Liver (tissue), 9 donors: ENCODE measurements around the gene SDHB. TPM values are rescaled to one million over a fixed set of nuclear protein-coding genes. Genes with fewer than 3 reads are reported as not detected.

Source experiments
- DNase-seq: peaks from one replicate; pipeline ENCODE4 v3.0.0-alpha.2; 2017; ENCODE audit warnings: low spot score
- H3K27ac ChIP-seq, 2 donors: one replicate each; pipeline ENCODE4 v1.7.0; 2013; ENCODE audit warnings: inconsistent platforms in 2 of 2, low read length in 2 of 2, control low read depth in 1 of 2, low read depth in 1 of 2, mild to moderate bottlenecking in 1 of 2
- H3K27me3 ChIP-seq, 4 donors: one replicate each; pipeline versions ENCODE4 v1.6.1 to v1.7.0; 2013; ENCODE audit warnings: low read length in 3 of 4, inconsistent platforms in 1 of 4, mild to moderate bottlenecking in 1 of 4, moderate library complexity in 1 of 4; ENCODE audit not compliant: control insufficient read depth in 4 of 4, insufficient read depth in 4 of 4
- H3K36me3 ChIP-seq, 4 donors: one replicate each; pipeline versions ENCODE4 v1.6.1 to v1.7.0; 2013; ENCODE audit warnings: low read length in 3 of 4, mild to moderate bottlenecking in 3 of 4, low read depth in 1 of 4, moderate library complexity in 1 of 4; ENCODE audit not compliant: control insufficient read depth in 4 of 4, insufficient read depth in 3 of 4
- H3K4me1 ChIP-seq, 4 donors: one replicate each; pipeline versions ENCODE4 v1.6.1 to v1.7.0; 2013; ENCODE audit warnings: low read length in 3 of 4, mild to moderate bottlenecking in 3 of 4, moderate library complexity in 1 of 4; ENCODE audit not compliant: control insufficient read depth in 4 of 4, insufficient read depth in 4 of 4
- H3K4me3 ChIP-seq, 3 donors: one replicate each; pipeline versions ENCODE4 v1.6.1 to v1.7.0; 2013; ENCODE audit warnings: low read length in 3 of 3, control low read depth in 1 of 3, low read depth in 1 of 3, mild to moderate bottlenecking in 1 of 3
- H3K9ac ChIP-seq, 2 donors: one replicate each; pipeline ENCODE4 v1.7.0; 2013; ENCODE audit warnings: low read length in 2 of 2, mild to moderate bottlenecking in 2 of 2, moderate library complexity in 2 of 2, control low read depth in 1 of 2, low read depth in 1 of 2
- H3K9me3 ChIP-seq, 4 donors: one replicate each; pipeline versions ENCODE4 v1.6.1 to v1.7.0; 2013; ENCODE audit warnings: low read length in 3 of 4; ENCODE audit not compliant: control insufficient read depth in 4 of 4
- FOXA1 ChIP-seq: IDR thresholded peaks from 2 replicates; pipeline ENCODE4 v1.6.1; 2016; ENCODE audit warnings: antibody characterized with exemption
- FOXA2 ChIP-seq: IDR thresholded peaks from 2 replicates; pipeline ENCODE4 v1.6.1; 2016; ENCODE audit warnings: antibody characterized with exemption
- GABPA ChIP-seq, 2 donors: IDR thresholded peaks in 1 of 2; conservative IDR thresholded peaks in 1 of 2; 2 replicates each; pipeline ENCODE4 v1.6.1; 2016; ENCODE audit warnings: antibody characterized with exemption in 2 of 2, mild to moderate bottlenecking in 1 of 2, moderate library complexity in 1 of 2
- HNF4A ChIP-seq, 2 donors: conservative IDR thresholded peaks; 2 replicates each; pipeline ENCODE4 v1.6.1; 2016; ENCODE audit warnings: antibody characterized with exemption in 2 of 2, mild to moderate bottlenecking in 2 of 2
- JUND ChIP-seq, 2 donors: IDR thresholded peaks; 2 replicates each; pipeline ENCODE4 v1.6.1; 2016; ENCODE audit warnings: antibody characterized with exemption in 2 of 2
- MAX ChIP-seq: IDR thresholded peaks from 2 replicates; pipeline ENCODE4 v1.6.1; 2016; ENCODE audit warnings: antibody characterized with exemption
- NR2F2 ChIP-seq: IDR thresholded peaks from 2 replicates; pipeline ENCODE4 v1.6.1; 2016; ENCODE audit warnings: antibody characterized with exemption
- RAD21 ChIP-seq, 2 donors: IDR thresholded peaks; 2 replicates each; pipeline ENCODE4 v1.6.1; 2016; ENCODE audit warnings: antibody characterized with exemption in 2 of 2, mild to moderate bottlenecking in 2 of 2
- TAF1 ChIP-seq: conservative IDR thresholded peaks from 2 replicates; pipeline ENCODE4 v1.6.1; 2016; ENCODE audit warnings: antibody characterized with exemption, mild to moderate bottlenecking
- YY1 ChIP-seq: IDR thresholded peaks from 2 replicates; pipeline ENCODE4 v1.6.1; 2016; ENCODE audit warnings: antibody characterized with exemption, mild to moderate bottlenecking
- WGBS: extraction: QIAGEN DNeasy Blood & Tissue Kit; methylation state at CpG from one replicate; pipeline ENCODE4 v1.1.7; 2013; 5-methylcytosine and 5-hydroxymethylcytosine counted together
- polyA plus RNA-seq, 2 donors: library from polyadenylated mRNA; stranded (reverse) in 1 of 2; unstranded in 1 of 2; fragments of 200-250 nt in 1 of 2; fragments of >200 nt in 1 of 2; fragmentation: Nextera tagmentation in 1 of 2; extraction: Ambion mirVana in 1 of 2; gene quantifications; one replicate each; pipeline versions ENCODE4 v1.2.1 to v1.2.3, GENCODE V29; 2013 to 2015
- total RNA-seq, 2 donors: library from RNA; depleted of rRNA; stranded (reverse); fragments of >200 nt; gene quantifications; one replicate each; pipeline ENCODE4 v1.2.3, GENCODE V29; 2014
- TF ChIP-seq, protein P1 (sequence below): IDR thresholded peaks from 2 replicates; pipeline ENCODE4 v1.6.1; 2016; ENCODE audit warnings: antibody characterized with exemption
- TF ChIP-seq, protein P2 (sequence below): IDR thresholded peaks from 2 replicates; pipeline ENCODE4 v1.6.1; 2016; ENCODE audit warnings: antibody characterized with exemption, mild to moderate bottlenecking
- TF ChIP-seq, protein P3 (sequence below): fragments of 150-350 bp; IDR thresholded peaks from 2 replicates; pipeline ENCODE4 v1.5.1; 2017; ENCODE audit warnings: improper control_type of control experiment, low read depth, low read length; ENCODE audit not compliant: missing input control
- TF ChIP-seq, protein P4 (sequence below): IDR thresholded peaks from 2 replicates; pipeline ENCODE4 v1.6.1; 2016; ENCODE audit warnings: antibody characterized with exemption
- donor health status: healthy.
- donor health status: healthy.
- donor health status: healthy.
- donor health status: healthy.
- donor health status: healthy.

The SDHB gene
- total and polyA plus RNA-seq, 4 donors = 73.9 to 279 (median 172) TPM

GRCh38 chr1:16978567-16979474 lies 75.0 kb downstream of the SDHB start:
- WGBS = 83% methylated on average over 20 of the region's 20 CpGs
- H3K4me3 ChIP-seq = no peak overlapping the region

More at GRCh38 chr1:16978567-16979474, 75.0 kb downstream of the SDHB start:
- no peak overlapping the region for H3K9ac ChIP-seq
- H3K4me1 ChIP-seq = peaks cover 0 to 4% (median 0%) of the 10 kb centered on the region in 4 donors
- no peak for DNase-seq
- no peaks in the 10 kb centered on the region for H3K9me3 ChIP-seq
- H3K27ac ChIP-seq = no peak overlapping the region
- peaks cover 0 to 2% (median 0%) of the 10 kb centered on the region in 4 donors for H3K27me3 ChIP-seq
- H3K36me3 ChIP-seq = no peaks in the 10 kb centered on the region
- TF ChIP-seq TAF1 = no peak
- no peak for TF ChIP-seq FOXA1
- no peak for TF ChIP-seq RAD21 (IDR thresholded peaks at IDR 0.05)
- no peak for TF ChIP-seq JUND (IDR thresholded peaks at IDR 0.05)
- TF ChIP-seq, protein P1, sequence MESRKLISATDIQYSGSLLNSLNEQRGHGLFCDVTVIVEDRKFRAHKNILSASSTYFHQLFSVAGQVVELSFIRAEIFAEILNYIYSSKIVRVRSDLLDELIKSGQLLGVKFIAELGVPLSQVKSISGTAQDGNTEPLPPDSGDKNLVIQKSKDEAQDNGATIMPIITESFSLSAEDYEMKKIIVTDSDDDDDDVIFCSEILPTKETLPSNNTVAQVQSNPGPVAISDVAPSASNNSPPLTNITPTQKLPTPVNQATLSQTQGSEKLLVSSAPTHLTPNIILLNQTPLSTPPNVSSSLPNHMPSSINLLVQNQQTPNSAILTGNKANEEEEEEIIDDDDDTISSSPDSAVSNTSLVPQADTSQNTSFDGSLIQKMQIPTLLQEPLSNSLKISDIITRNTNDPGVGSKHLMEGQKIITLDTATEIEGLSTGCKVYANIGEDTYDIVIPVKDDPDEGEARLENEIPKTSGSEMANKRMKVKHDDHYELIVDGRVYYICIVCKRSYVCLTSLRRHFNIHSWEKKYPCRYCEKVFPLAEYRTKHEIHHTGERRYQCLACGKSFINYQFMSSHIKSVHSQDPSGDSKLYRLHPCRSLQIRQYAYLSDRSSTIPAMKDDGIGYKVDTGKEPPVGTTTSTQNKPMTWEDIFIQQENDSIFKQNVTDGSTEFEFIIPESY = no peak
- TF ChIP-seq NR2F2 = no peak
- TF ChIP-seq FOXA2 = no peak
- TF ChIP-seq, protein P2, sequence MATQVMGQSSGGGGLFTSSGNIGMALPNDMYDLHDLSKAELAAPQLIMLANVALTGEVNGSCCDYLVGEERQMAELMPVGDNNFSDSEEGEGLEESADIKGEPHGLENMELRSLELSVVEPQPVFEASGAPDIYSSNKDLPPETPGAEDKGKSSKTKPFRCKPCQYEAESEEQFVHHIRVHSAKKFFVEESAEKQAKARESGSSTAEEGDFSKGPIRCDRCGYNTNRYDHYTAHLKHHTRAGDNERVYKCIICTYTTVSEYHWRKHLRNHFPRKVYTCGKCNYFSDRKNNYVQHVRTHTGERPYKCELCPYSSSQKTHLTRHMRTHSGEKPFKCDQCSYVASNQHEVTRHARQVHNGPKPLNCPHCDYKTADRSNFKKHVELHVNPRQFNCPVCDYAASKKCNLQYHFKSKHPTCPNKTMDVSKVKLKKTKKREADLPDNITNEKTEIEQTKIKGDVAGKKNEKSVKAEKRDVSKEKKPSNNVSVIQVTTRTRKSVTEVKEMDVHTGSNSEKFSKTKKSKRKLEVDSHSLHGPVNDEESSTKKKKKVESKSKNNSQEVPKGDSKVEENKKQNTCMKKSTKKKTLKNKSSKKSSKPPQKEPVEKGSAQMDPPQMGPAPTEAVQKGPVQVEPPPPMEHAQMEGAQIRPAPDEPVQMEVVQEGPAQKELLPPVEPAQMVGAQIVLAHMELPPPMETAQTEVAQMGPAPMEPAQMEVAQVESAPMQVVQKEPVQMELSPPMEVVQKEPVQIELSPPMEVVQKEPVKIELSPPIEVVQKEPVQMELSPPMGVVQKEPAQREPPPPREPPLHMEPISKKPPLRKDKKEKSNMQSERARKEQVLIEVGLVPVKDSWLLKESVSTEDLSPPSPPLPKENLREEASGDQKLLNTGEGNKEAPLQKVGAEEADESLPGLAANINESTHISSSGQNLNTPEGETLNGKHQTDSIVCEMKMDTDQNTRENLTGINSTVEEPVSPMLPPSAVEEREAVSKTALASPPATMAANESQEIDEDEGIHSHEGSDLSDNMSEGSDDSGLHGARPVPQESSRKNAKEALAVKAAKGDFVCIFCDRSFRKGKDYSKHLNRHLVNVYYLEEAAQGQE = no peak
- TF ChIP-seq YY1 = no peak
- TF ChIP-seq, protein P3, sequence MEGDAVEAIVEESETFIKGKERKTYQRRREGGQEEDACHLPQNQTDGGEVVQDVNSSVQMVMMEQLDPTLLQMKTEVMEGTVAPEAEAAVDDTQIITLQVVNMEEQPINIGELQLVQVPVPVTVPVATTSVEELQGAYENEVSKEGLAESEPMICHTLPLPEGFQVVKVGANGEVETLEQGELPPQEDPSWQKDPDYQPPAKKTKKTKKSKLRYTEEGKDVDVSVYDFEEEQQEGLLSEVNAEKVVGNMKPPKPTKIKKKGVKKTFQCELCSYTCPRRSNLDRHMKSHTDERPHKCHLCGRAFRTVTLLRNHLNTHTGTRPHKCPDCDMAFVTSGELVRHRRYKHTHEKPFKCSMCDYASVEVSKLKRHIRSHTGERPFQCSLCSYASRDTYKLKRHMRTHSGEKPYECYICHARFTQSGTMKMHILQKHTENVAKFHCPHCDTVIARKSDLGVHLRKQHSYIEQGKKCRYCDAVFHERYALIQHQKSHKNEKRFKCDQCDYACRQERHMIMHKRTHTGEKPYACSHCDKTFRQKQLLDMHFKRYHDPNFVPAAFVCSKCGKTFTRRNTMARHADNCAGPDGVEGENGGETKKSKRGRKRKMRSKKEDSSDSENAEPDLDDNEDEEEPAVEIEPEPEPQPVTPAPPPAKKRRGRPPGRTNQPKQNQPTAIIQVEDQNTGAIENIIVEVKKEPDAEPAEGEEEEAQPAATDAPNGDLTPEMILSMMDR = no peak
- TF ChIP-seq, protein P4, sequence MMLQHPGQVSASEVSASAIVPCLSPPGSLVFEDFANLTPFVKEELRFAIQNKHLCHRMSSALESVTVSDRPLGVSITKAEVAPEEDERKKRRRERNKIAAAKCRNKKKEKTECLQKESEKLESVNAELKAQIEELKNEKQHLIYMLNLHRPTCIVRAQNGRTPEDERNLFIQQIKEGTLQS = no peak
- TF ChIP-seq HNF4A (conservative IDR thresholded peaks at IDR 0.05) = no peak
- no peak for TF ChIP-seq GABPA (IDR thresholded peaks at IDR 0.05 in 1 of 2, conservative IDR thresholded peaks at IDR 0.05 in 1 of 2)
- TF ChIP-seq MAX = no peak
